Activated CD4-positive, alpha-beta T cell treated with anti-CD3 and anti-CD28 coated beads, Interleukin-2, Interleukin-6, amounts not matched to agents 100 ng/mL and 50 ng/mL, durations not matched to agents 16 hours and 8 hours (primary cell): Measurements from ENCODE around the gene ALK.

Experiments
- DNase-seq: peaks from one replicate; pipeline ENCODE4 v3.0.0-alpha.2; 2020

ALK gene

DNA sequence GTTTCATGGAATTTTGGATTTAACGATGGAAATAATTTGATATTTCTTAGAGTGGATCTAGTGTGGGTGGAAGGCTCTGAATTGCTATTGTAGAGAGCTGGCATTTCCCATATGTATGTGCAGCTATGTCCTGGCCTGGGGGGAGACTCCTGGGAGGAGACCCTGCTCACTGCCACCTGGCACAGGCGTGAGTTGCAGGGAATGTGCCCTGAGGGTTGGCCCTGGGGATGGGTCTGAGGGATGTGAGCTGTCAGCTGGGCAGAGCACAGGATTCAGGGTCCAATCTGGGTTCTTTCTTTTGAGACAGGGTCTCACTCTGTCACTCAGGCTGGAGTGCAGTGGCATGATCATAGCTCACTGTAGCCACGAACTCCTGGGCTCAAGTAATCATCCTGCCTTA, 686.0 kb downstream of the ALK start:
- no peak for DNase-seq

GRCh38 chr2:29233428-29233827, 688.0 kb downstream of the ALK start:
- no peak for DNase-seq

DNA sequence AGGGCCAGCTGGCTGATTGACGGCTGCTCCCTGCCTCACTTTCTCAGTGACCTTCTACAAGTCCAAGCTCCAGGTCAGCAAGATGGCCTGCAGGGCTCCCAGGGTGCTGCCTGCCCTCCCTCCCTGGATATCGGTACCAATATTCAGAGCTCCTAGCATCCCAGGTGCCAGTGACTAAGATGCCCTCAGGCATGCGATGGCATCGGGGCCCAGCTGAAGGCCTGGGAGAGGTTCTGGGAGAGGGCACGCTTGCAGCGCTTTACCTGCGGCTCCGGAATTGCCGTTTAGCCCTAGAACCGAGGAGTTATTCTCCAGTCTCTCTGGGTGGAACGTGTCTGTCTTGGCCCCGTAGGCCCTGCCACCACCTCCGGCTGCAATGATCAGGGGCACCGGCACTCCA, 689.3 kb downstream of the ALK start:
- no peak for DNase-seq

- no peak for DNase-seq
Measured at GRCh38 chr2:29229640-29230039, 691.7 kb downstream of the ALK start.

DNA sequence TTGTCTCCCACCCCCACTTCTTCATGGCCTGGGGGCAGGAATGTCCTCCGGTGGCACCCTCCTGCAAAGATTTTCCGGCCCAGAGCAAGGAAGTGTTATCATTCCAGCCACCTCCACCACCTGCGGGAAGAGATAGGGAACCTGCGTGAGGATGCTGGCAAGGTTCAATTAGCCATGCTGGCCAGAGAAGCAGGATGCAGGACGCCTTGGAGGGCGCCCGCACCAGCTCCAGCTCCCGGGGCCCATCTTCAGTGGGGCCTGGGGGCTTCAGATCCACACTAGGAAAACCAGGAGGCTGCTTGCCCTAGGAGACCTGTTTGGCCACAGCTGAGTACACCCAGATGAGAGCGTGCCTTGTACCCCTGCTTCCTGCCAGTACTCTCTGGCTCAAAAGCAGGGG, 692.4 kb downstream of the ALK start:
- no peak for DNase-seq

- no peak for DNase-seq
Measured at GRCh38 chr2:29227935-29228675, 693.3 kb downstream of the ALK start.

GRCh38 chr2:29226808-29227207, 694.6 kb downstream of the ALK start:
- no peak for DNase-seq

GRCh38 chr2:29226375-29226774, 695.0 kb downstream of the ALK start:
- DNase-seq: no peak

DNA sequence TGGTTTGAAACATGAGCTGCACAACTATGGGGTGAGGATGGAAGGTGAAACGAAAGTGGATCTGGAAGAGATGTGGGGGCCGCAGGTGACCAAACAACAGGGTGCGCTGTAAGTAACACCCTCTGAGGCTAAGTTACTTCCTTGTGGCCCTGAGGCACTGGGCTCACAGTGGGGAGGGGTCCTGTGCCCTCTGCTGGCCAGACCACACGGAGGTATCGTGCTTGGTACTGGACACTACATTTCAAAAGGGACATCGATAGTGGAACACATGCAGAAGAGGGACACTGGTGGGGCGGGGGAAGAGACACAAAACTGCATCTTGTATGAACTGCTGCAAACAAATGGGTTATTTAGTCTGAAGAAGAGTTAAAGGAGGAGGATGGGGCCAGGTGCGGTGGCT, 695.6 kb downstream of the ALK start:
- DNase-seq: no peak

- no peak for DNase-seq
Measured at GRCh38 chr2:29224693-29225551, 696.5 kb downstream of the ALK start.

DNA sequence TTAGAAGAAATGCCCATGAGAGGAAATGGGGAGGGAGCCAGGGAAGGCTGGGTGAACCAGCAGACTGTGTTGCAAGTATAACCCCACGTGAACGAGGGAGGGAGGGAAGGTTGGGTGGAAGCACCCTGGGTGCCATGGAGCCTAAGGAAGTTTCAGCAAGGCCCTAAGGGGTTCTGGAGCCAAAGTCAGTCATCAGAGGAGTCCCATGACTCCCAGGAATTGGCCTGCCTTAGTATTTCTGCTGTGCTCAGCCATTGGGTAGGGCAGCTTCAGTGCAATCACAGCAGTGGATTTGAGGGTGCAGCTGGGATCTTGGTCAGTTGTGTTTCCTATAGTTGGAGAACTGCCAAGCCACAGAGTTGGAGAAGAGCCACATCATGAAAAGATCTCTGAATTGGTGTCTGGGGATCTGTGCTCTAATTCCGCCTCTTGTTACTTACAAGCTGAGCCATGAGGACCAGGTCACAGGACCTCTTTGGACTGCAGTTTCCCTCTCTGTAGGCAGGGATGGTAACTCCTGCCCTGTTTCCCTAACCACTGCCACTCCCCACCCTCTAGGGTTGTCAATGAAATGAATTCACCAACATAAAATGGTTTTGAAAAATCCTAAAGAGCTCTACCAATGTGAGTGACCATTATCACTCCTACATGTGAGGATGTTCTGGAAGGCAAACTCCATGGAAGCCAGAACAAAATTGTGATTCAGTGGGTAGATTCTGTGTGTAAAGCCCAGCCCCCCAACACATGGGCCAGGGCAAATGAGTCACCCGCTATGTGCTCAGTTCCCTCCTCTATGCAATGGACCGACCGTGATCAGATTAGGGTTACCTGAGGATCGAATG, 697.3 kb downstream of the ALK start:
- DNase-seq: no peak

GRCh38 chr2:29223257-29223656, 698.1 kb downstream of the ALK start:
- no peak for DNase-seq

- DNase-seq: no peak
Measured at GRCh38 chr2:29222381-29223179, 698.8 kb downstream of the ALK start.

GRCh38 chr2:29220506-29221270, 700.7 kb downstream of the ALK start:
- no peak for DNase-seq

GRCh38 chr2:29219374-29219773, 702.0 kb downstream of the ALK start:
- DNase-seq: no peak

DNA sequence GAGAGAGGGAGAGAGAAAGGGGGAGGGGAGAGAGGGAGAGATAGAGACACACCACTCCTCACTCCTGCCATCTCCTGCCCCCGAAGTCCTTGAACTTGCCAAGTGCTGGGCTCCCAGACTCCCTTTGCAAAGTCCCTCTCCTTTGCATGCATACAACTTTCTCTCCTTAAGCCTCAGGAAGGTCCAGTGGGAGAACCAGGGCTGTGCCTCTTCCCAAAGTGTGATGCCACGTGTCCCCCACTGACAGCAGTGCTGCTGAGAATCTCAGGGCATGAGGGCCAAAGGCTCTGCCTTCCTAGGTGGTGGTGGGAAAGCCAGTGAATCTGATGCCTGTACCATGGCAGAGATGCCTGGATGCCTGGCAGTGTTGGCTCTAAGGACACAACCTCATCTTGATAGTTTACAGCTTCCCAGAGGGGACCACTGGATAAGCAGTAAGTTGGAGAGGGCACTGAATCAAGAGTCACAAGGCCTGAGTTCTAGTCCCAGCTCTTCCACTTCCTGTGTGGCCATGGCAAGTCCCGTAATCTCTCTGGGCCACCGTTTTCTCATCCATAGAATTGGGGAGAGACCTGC, 702.7 kb downstream of the ALK start:
- no peak for DNase-seq

DNA sequence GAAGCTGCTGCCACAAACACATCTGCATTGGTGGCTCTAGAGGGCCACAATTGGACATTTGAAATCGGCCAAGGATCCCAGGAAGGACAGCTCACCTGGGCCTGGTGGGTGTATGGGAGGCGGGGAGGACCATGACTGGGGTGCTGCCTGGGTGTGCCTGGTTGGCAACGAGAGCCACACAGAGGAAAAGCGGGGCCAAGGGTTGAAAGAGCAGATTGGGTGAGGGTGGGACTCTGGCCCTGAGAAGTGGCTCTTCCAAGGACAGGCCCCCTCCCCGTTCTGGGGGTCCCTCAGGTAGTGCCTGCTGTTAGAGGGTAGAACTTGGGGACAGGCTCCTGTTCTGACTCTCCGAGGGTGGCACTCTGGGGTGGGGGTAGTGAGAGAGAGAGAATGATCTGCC, 703.3 kb downstream of the ALK start:
- DNase-seq: no peak

DNA sequence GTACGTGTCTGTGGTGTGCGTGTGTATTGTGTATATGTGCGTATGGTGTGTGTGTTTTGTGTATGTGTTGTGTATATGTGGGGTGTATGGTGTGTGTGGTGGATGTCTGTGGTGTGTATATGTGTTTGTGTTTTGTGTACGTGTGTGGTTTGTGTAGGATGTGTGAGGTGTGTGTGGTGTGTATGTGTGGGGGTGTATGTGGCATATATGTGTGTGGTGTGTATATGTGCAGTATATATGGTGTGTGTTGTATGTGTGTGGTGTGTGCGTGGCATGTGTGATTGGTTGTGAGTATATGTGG, 704.8 kb downstream of the ALK start:
- no peak for DNase-seq

GRCh38 chr2:29215739-29216608, 705.4 kb downstream of the ALK start:
- no peak for DNase-seq

GRCh38 chr2:29215073-29215472, 706.3 kb downstream of the ALK start:
- no peak for DNase-seq

DNA sequence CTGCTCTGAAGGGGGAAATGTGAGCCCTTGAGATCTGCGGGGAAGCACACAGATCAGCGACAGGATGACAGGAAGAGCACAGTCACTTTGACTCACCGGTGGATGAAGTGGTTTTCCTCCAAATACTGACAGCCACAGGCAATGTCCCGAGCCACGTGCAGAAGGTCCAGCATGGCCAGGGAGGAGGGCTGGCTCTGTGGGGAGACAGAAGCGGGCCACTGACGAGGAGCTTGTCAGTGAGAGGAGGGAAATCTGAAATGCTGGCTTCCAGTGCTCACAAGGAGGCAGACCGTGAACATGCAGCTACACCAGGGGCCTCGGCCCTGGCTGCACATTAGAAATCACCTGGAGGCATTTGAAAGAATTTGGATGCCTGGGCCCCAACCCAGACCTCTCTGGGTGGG, 707.5 kb downstream of the ALK start:
- DNase-seq: peak; percentile 9
